NCI-H2107 (cell line): ENCODE measurements around the gene CKS1B.
A peak's percentile ranks its signal among the peaks of the same experiment; 100 is the strongest.
"Not testable (repeated sequence)": the region's sequence is repeated elsewhere in the genome, so short reads cannot be mapped to it uniquely, and the experiment has no call there.

ENCODE experiments used
- DNase-seq: peaks from one replicate; lab custom pipeline; 2025; lab: John Stamatoyannopoulos, UW

Gene CKS1B

GRCh38 chr1:154987326-154987725, 12.8 kb downstream of the CKS1B start:
- no peak for DNase-seq

GRCh38 chr1:154988058-154988954, 13.8 kb downstream of the CKS1B start:
- no peak for DNase-seq

- no peak for DNase-seq
Measured at GRCh38 chr1:154989195-154989860, 14.8 kb downstream of the CKS1B start.

- no peak for DNase-seq
Measured at GRCh38 chr1:154990276-154990675, 15.8 kb downstream of the CKS1B start.

- no peak for DNase-seq
Measured at GRCh38 chr1:154992721-154993571, 18.5 kb downstream of the CKS1B start.

GRCh38 chr1:154993572-154994268, 19.2 kb downstream of the CKS1B start, which contains the start of gene LENEP:
LENEP (plus strand) TSS chr1:154993586; CDS start chr1:154993608, 22 bp downstream.
- no peak for DNase-seq

GRCh38 chr1:154994269-154994587, 19.7 kb downstream of the CKS1B start:
- DNase-seq: no peak

GRCh38 chr1:154994591-154994990, 20.1 kb downstream of the CKS1B start:
- DNase-seq: no peak

GRCh38 chr1:154995301-154995983, 21.0 kb downstream of the CKS1B start:
- DNase-seq: not testable (repeated sequence)

GRCh38 chr1:154996966-154997701, 22.7 kb downstream of the CKS1B start:
- no peak for DNase-seq

- no peak for DNase-seq
Measured at GRCh38 chr1:154998201-154998780, 23.8 kb downstream of the CKS1B start.

- DNase-seq: no peak
Measured at GRCh38 chr1:154998818-154999570, 24.5 kb downstream of the CKS1B start.

GRCh38 chr1:154999571-155000410, 25.3 kb downstream of the CKS1B start:
- no peak for DNase-seq

GRCh38 chr1:155000411-155000725, 25.9 kb downstream of the CKS1B start:
- DNase-seq: no peak

GRCh38 chr1:155000726-155001424, 26.4 kb downstream of the CKS1B start:
- peak; percentile 86 for DNase-seq

- DNase-seq: no peak
Measured at GRCh38 chr1:155001425-155001674, 26.9 kb downstream of the CKS1B start.

GRCh38 chr1:155001675-155002463, 27.4 kb downstream of the CKS1B start:
- peak; percentile 98 for DNase-seq
